Glutamatergic neuron (in vitro differentiated cells): ENCODE results near the gene AGER. TPM values are rescaled to one million over a fixed set of nuclear protein-coding genes. Genes with fewer than 3 reads are reported as not detected.

Source experiments
- DNase-seq: peaks from one replicate; pipeline ENCODE4 v3.0.0; 2022
- H3K27ac Mint-ChIP-seq: one replicate; pipeline ENCODE4 v1.8.0; 2020; ENCODE audit warnings: mild to moderate bottlenecking, mixed read lengths, inconsistent platforms; ENCODE audit not compliant: unreplicated experiment
- H3K27me3 Mint-ChIP-seq: one replicate; pipeline ENCODE4 v1.8.0; 2020; ENCODE audit warnings: mild to moderate bottlenecking, moderate library complexity, mixed read lengths, inconsistent platforms; ENCODE audit not compliant: unreplicated experiment
- H3K36me3 Mint-ChIP-seq: one replicate; pipeline ENCODE4 v1.8.0; 2020; ENCODE audit warnings: mild to moderate bottlenecking, mixed read lengths, inconsistent platforms; ENCODE audit not compliant: unreplicated experiment
- H3K4me1 Mint-ChIP-seq: one replicate; pipeline ENCODE4 v1.8.0; 2020; ENCODE audit warnings: mild to moderate bottlenecking, low read depth, mixed read lengths, inconsistent platforms; ENCODE audit not compliant: unreplicated experiment
- H3K4me3 Mint-ChIP-seq: one replicate; pipeline ENCODE4 v1.8.0; 2020; ENCODE audit warnings: mild to moderate bottlenecking, mixed read lengths, inconsistent platforms; ENCODE audit not compliant: unreplicated experiment
- H3K9me3 Mint-ChIP-seq: one replicate; pipeline ENCODE4 v1.8.0; 2020; ENCODE audit warnings: mild to moderate bottlenecking, moderate library complexity, mixed read lengths, inconsistent platforms; ENCODE audit not compliant: unreplicated experiment
- CTCF ChIP-seq: fragments of 200-600 bp; sonication (generic); IDR thresholded peaks from one replicate; pipeline ENCODE4 v1.5.0; 2021; ENCODE audit not compliant: partially characterized antibody, unreplicated experiment
- total RNA-seq: library from RNA; stranded (reverse); fragmentation: NEBNext Ultra II Directional; extraction: Animal tissue kit (Norgen Biotek cat#: 25700); gene quantifications from one replicate; pipeline ENCODE4 v1.2.1, GENCODE V29; 2021; ENCODE audit not compliant: unreplicated experiment

Gene AGER
- total RNA-seq, 1 donor from 2014 or later, result 13.2 TPM

- TF ChIP-seq CTCF, result no peak
- Mint-ChIP-seq H3K4me3 (peak within 1 kb of the TSS; percentile 100), H3K9me3 (peaks cover 11% of the 10 kb centered on the region), H3K36me3 (no peaks in the 10 kb centered on the region), H3K27me3 (peaks cover 17% of the 10 kb centered on the region), H3K27ac (peak within 1 kb of the TSS; percentile 95), H3K4me1 (peaks cover 29% of the 10 kb centered on the region)
- peak; percentile 90 for DNase-seq
These were observed 30.2 kb downstream of the AGER start, which contains the start of gene PPT2 for GRCh38 chr6:32153564-32154513. TSS of gene PPT2 (plus strand) at chr6:32154141. CDS start at chr6:32154595, 454 bp downstream.

DNA sequence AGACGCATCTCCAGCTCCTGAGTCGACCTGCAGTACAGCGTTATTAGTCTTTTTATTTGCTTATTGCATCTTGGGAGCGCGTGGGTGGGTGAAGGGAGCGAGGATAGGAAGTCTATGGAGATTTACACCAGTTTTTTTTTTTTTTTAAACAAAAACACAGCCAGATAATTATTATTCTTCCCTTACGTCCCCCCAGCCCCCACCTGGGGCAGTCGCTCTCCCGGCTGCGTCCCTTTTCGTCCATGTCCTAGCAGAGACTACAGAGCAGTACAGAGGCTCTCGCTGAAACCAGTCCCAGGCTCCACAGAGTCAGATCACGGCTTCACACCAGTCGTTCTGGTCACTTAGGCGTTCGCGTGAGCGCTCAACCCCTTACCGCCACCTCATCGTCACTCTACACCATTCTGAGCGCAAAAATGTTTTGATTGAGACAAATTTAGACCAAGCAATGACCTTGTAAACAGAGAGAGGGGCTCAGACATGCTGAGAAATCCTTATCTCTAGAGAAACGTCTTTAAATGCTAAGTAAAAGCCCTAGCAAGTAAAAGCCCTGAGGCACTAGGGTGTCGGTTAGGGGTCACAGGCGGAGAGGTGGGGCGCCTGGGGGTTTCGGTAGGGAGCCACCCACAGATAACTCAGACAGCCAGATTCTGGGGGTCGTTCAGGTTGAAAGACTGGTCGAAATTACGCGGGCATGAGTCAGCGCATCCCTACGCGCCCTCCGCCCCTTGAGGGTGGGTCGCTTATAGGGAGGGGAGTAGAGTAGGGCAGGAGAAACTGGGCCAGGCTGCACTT lies 31.1 kb downstream of the AGER start:
- DNase-seq, result peak; percentile 55
- Mint-ChIP-seq H3K27ac (peak overlapping the region; percentile 78), H3K36me3 (no peaks in the 10 kb centered on the region), H3K4me1 (peaks cover 30% of the 10 kb centered on the region), H3K9me3 (peaks cover 15% of the 10 kb centered on the region), H3K4me3 (peak overlapping the region; percentile 100), H3K27me3 (peaks cover 24% of the 10 kb centered on the region)
- no peak for TF ChIP-seq CTCF

- Mint-ChIP-seq H3K27me3 (peaks cover 24% of the 10 kb centered on the region), H3K27ac (peak within 1 kb of the TSS; percentile 94), H3K36me3 (no peaks in the 10 kb centered on the region), H3K4me3 (peak within 1 kb of the TSS; percentile 100), H3K4me1 (peaks cover 30% of the 10 kb centered on the region), H3K9me3 (peaks cover 15% of the 10 kb centered on the region)
- TF ChIP-seq CTCF, result no peak
- peak; percentile 29 for DNase-seq
These were observed 31.9 kb downstream of the AGER start, which contains the start of gene PRRT1 for GRCh38 chr6:32151863-32152768. TSS of gene PRRT1 (minus strand) at chr6:32151939. CDS start at chr6:32151827, 112 bp downstream.

DNA sequence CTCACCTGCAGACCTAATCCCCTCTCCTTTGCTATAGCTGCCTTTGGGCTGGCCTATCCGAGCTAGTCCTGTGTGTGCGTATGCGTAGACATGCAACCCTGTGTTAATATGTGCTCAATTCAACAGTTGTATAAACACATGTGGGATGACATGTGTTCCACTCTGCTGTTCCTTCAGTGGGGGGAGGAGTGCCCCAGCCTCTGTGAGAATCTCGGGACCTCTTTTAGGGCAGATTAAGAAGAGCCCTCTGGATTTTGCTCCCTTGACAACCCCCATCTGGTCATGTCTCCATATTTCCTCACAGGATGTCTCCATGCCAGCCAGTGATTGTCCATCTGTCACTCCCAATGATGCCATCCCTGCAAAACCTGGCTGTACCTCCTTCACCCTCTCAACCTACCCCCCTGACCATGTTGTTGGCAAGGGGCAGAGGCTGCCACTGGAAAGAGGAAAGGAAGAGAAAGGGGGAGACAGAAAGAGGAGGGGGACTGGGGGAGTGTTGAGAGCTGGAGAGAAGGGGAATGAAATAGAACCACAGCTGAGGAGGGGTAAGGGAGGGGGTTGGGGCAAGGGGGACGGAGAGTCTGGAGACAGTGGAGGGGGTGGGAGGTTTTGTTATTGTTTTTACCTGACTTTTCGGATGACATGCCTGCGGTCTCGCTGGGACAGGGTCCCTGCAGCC lies 32.7 kb downstream of the AGER start:
- peaks cover 24% of the 10 kb centered on the region for H3K27me3 Mint-ChIP-seq
- H3K9me3 Mint-ChIP-seq, result peaks cover 15% of the 10 kb centered on the region
- peak overlapping the region; percentile 94 for H3K27ac Mint-ChIP-seq
- peak overlapping the region; percentile 88 for H3K4me3 Mint-ChIP-seq
- peaks cover 30% of the 10 kb centered on the region for H3K4me1 Mint-ChIP-seq
- no peaks in the 10 kb centered on the region for H3K36me3 Mint-ChIP-seq
- TF ChIP-seq CTCF, result no peak
- DNase-seq, result no peak
